PFSK-1 (cell line): ENCODE measurements around the gene FANCC.

Experiments used
- FOXP2 ChIP-seq: optimal IDR thresholded peaks from 2 replicates; pipeline ENCODE3; 2011; ENCODE audit warnings: borderline replicate concordance, control low read depth, inconsistent platforms; ENCODE audit not compliant: insufficient read depth; ENCODE audit errors: extremely low read length, extremely low read depth
- POLR2AphosphoS5 ChIP-seq: IDR thresholded peaks from 2 replicates; pipeline ENCODE4 v1.6.1; 2012; ENCODE audit warnings: low read depth, mild to moderate bottlenecking, control low read depth, low read length, moderate library complexity
- REST ChIP-seq, 2 experiments: IDR thresholded peaks; 2 replicates each; pipeline versions ENCODE4 v1.6.1 to v1.8.0; 2011 to 2012; ENCODE audit warnings: low read depth in 2 of 2, low read length in 2 of 2, control low read depth in 1 of 2, inconsistent platforms in 1 of 2, mild to moderate bottlenecking in 1 of 2, moderate library complexity in 1 of 2; ENCODE audit not compliant: insufficient read depth in 1 of 2
- SIN3A ChIP-seq: IDR thresholded peaks from 2 replicates; pipeline ENCODE4 v1.6.1; 2012; ENCODE audit warnings: mild to moderate bottlenecking, low read length, moderate library complexity, borderline replicate concordance; ENCODE audit not compliant: insufficient read depth
- TAF1 ChIP-seq: IDR thresholded peaks from 2 replicates; pipeline ENCODE4 v1.6.1; 2012; ENCODE audit warnings: low read length, control low read depth, borderline replicate concordance; ENCODE audit not compliant: insufficient read depth

FANCC gene

DNA sequence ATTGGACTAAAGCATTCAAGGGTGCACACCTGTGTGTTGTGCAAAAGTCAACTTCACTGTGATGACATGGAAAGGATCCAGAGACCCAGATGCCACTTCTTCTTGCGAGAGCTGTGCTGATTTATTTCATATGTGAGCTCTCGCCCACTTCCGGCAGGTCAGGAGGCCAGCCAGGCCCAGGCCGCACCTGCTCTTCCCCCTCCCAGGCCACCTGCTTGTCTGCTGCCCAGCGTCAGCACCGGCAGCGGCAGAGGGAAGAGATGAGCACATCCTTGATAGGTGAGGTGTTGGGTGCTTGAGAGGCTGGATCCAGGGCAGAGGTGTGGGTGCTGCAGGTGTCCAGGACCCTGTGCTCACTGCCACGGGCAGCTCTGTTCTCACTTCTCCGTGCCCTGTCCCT is 242.9 kb downstream of the FANCC start:
- TF ChIP-seq FOXP2 (no peak), SIN3A (no peak), TAF1 (no peak), POLR2AphosphoS5 (no peak), REST (IDR thresholded peaks at IDR 0.05; ENCODE audit: insufficient read depth in 1 of 2, low read depth in 2 of 2, low read length in 2 of 2) (no peak)

DNA sequence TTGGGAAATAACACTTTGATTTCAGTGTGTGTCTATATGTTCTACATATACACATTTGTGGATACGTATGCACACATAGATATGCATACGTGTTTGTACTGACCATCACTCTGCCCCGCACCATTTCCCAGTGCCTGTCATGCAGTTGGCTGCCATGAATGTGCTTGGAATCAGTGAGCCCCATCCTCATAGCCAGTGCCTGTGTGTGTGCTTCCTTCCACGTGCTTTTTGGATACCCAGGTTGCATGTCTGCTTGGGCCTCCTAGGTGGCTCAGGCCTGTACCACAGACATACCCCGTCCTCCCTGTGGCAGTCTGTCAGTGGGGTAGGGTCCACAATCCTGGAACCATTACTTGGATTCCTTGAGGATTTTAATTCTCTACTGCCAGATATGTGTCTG is 243.6 kb downstream of the FANCC start:
- TF ChIP-seq FOXP2 (no peak), REST (IDR thresholded peaks at IDR 0.05; ENCODE audit: insufficient read depth in 1 of 2, low read depth in 2 of 2, low read length in 2 of 2) (no peak), POLR2AphosphoS5 (no peak), TAF1 (no peak), SIN3A (no peak)

DNA sequence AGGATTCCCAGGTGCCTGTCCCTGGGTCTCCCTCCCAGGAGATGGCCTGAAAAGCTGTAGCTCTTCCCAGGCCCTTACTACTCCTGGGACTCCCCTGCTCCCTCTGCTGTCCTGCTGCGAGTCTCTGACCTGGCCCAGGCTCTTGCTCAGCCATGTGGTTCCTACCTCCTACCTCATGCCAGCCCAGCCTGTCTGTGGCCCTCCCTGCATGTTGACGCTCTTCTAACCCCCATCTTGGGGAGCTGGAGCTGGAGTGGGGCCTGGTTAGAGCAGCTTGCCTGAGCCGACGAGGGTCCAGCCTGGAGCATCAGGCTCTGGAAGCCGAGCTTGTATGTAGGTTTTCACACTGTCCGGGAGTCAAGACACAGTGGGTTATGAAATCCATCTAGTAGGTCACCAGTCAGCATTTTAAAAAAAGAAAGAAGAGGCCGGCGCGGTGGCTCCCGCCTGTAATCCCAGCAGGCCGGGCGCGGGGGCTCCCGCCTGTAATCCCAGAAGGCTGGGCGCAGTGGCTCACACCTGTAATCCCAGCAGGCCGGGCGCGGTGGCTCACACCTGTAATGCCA is 244.4 kb downstream of the FANCC start:
- TF ChIP-seq FOXP2 (no peak), TAF1 (no peak), REST (IDR thresholded peaks at IDR 0.05; ENCODE audit: insufficient read depth in 1 of 2, low read depth in 2 of 2, low read length in 2 of 2) (no peak), POLR2AphosphoS5 (no peak), SIN3A (no peak)

- TF ChIP-seq POLR2AphosphoS5: no peak
- TF ChIP-seq SIN3A: no peak
- no peak for TF ChIP-seq FOXP2
These were observed 245.6 kb downstream of the FANCC start for GRCh38 chr9:95071925-95072324.

GRCh38 chr9:95071450-95071849 is 246.1 kb downstream of the FANCC start:
- TF ChIP-seq SIN3A (no peak), TAF1 (no peak), FOXP2 (no peak), POLR2AphosphoS5 (no peak)

- TF ChIP-seq SIN3A: no peak
- no peak for TF ChIP-seq FOXP2
- no peak for TF ChIP-seq REST (IDR thresholded peaks at IDR 0.05; ENCODE audit: insufficient read depth in 1 of 2, low read depth in 2 of 2, low read length in 2 of 2)
- TF ChIP-seq POLR2AphosphoS5: no peak
- no peak for TF ChIP-seq TAF1
These were observed 246.9 kb downstream of the FANCC start for GRCh38 chr9:95070549-95071021.
